Loucy (cell line): ENCODE results near the gene ZNF521.

Experiments
- CTCF ChIP-seq: fragments of 200-600 bp; sonication (generic); conservative IDR thresholded peaks from 2 replicates; pipeline ENCODE4 v1.5.1; 2014; ENCODE audit warnings: mild to moderate bottlenecking, antibody characterized with exemption, low read length
- EZH2phosphoT487 ChIP-seq: fragments of 200-600 bp; IDR thresholded peaks from 2 replicates; pipeline ENCODE4 v1.6.1; 2018; ENCODE audit warnings: antibody characterized with exemption, mild to moderate bottlenecking, moderate library complexity, borderline replicate concordance

GRCh38 chr18:25360301-25360899, 8.4 kb upstream of the ZNF521 start:
- TF ChIP-seq CTCF = no peak
- no peak for TF ChIP-seq EZH2phosphoT487
